ENCODE data around the gene SELP. TPM values are rescaled to one million over a fixed set of nuclear protein-coding genes. Genes with fewer than 3 reads are reported as not detected.

The SELP gene
- total and polyA plus RNA-seq, 4 donors: 8.6 to 42.5 (median 12.8) TPM

Other genes starting within 250 kb of the SELP start
- gene CCDC181, start 202.7 kb downstream of the SELP start, total RNA-seq: under 1 TPM; 0.48 to 0.97 TPM
- 1 to 10 TPM; 1.6 to 3.9 TPM for gene CCDC181, start 202.7 kb downstream of the SELP start, polyA plus RNA-seq
- gene SLC19A2, start 144.2 kb downstream of the SELP start, total RNA-seq: 10 to 100 TPM in 1 of 2 donors, 1 to 10 TPM in 1; 8.7 to 26.9 TPM
- 1 to 10 TPM; 3.5 to 8.1 TPM for gene SLC19A2, start 144.2 kb downstream of the SELP start, polyA plus RNA-seq
- 1 to 10 TPM in 1 of 2 donors, under 1 TPM in 1; 0.48 to 1.4 TPM for gene F5, start 43.6 kb downstream of the SELP start, total RNA-seq
- gene F5, start 43.6 kb downstream of the SELP start, polyA plus RNA-seq: 1 to 10 TPM; 1.0 to 3.5 TPM
- gene SELL, start 81.5 kb upstream of the SELP start, total RNA-seq: 10 to 100 TPM; 10.3 to 11.4 TPM
- gene SELL, start 81.5 kb upstream of the SELP start, polyA plus RNA-seq: 10 to 100 TPM in 1 of 2 donors, 1 to 10 TPM in 1; 2.0 to 12.8 TPM
- 10 to 100 TPM; 14.8 to 38.8 TPM for gene SELE, start 104.0 kb upstream of the SELP start, total RNA-seq
- gene SELE, start 104.0 kb upstream of the SELP start, polyA plus RNA-seq: under 1 TPM in 1 of 2 donors, not detected in 1; 0.18 TPM
- 1 to 10 TPM; 4.7 to 5.9 TPM for gene METTL18, start 164.8 kb upstream of the SELP start, total RNA-seq
- gene METTL18, start 164.8 kb upstream of the SELP start, polyA plus RNA-seq: 1 to 10 TPM; 5.2 to 9.6 TPM